Left renal pelvis (tissue), 4 donors: Measurements from ENCODE around the gene GBP4. TPM values are rescaled to one million over a fixed set of nuclear protein-coding genes. Genes with fewer than 3 reads are reported as not detected.
"Not testable (repeated sequence)": the region's sequence is repeated elsewhere in the genome, so short reads cannot be mapped to it uniquely, and the experiment has no call there.

Source experiments
- DNase-seq, 4 donors: peaks; one replicate each; pipeline ENCODE4 v3.0.0-alpha.2; 2013; ENCODE audit warnings: low read depth in 4 of 4, low spot score in 3 of 4
- polyA plus RNA-seq, 4 donors: library from polyadenylated mRNA; unstranded; fragments of 120-200 nt; gene quantifications; one replicate each; pipeline ENCODE4 v1.2.1, GENCODE V29; 2013; ENCODE audit not compliant: insufficient read length in 4 of 4

GBP4 gene
- 10 to 100 TPM in 1 of 4 donors, 1 to 10 TPM in 3; 4.2 to 13.5 (median 7.7) TPM for polyA plus RNA-seq

- peak in 1 of 4 donors; percentile 8 for DNase-seq
These were observed at the start of gene GBP4 for GRCh38 chr1:89198491-89199072. Gene GBP4 (minus strand): TSS chr1:89198942. CDS start chr1:89198834, 108 bp downstream.

- no peak for DNase-seq
These were observed 44.3 kb upstream of the GBP4 start for GRCh38 chr1:89243046-89243445.

- no peak for DNase-seq
These were observed 22.6 kb upstream of the GBP4 start for GRCh38 chr1:89221341-89221740.

GRCh38 chr1:89219851-89220250 is 21.1 kb upstream of the GBP4 start:
- not testable (repeated sequence) for DNase-seq

- DNase-seq = not testable (repeated sequence)
These were observed 20.2 kb upstream of the GBP4 start for GRCh38 chr1:89218941-89219340.

GRCh38 chr1:89213347-89213746 is 14.6 kb upstream of the GBP4 start:
- DNase-seq = no peak

GRCh38 chr1:89211035-89211634 is 12.4 kb upstream of the GBP4 start:
- no peak for DNase-seq

GRCh38 chr1:89206373-89206772 is 7.6 kb upstream of the GBP4 start:
- DNase-seq = no peak

GRCh38 chr1:89203166-89203565 is 4.4 kb upstream of the GBP4 start:
- no peak for DNase-seq

GRCh38 chr1:89201106-89201794 is 2.5 kb upstream of the GBP4 start:
- no peak for DNase-seq

- no peak for DNase-seq
These were observed 1.9 kb upstream of the GBP4 start for GRCh38 chr1:89200663-89201062.

- DNase-seq = no peak
These were observed 836 bp upstream of the GBP4 start for GRCh38 chr1:89199525-89200031.

GRCh38 chr1:89198081-89198480 is 661 bp downstream of the GBP4 start:
- DNase-seq = no peak

- DNase-seq = no peak
These were observed 3.3 kb downstream of the GBP4 start for GRCh38 chr1:89195476-89195875.

GRCh38 chr1:89191314-89191713 is 7.4 kb downstream of the GBP4 start:
- no peak for DNase-seq

- no peak for DNase-seq
These were observed 8.7 kb downstream of the GBP4 start for GRCh38 chr1:89190017-89190416.

- DNase-seq = no peak
These were observed 19.4 kb downstream of the GBP4 start for GRCh38 chr1:89179343-89179742.

- DNase-seq = no peak
These were observed 21.8 kb downstream of the GBP4 start for GRCh38 chr1:89176971-89177370.

- no peak for DNase-seq
These were observed 23.0 kb downstream of the GBP4 start, which contains the start of gene GBP7 for GRCh38 chr1:89175601-89176256. Gene GBP7 (minus strand): TSS chr1:89176003. CDS start chr1:89171935, 4,068 bp downstream.

- DNase-seq = no peak
These were observed 24.3 kb downstream of the GBP4 start for GRCh38 chr1:89174491-89174890.

- DNase-seq = no peak
These were observed 26.1 kb downstream of the GBP4 start for GRCh38 chr1:89172468-89173143.
